Ecto neural progenitor cell (in vitro differentiated cells): ENCODE data around the gene DISP2.

Experiments
- DNase-seq: peaks from one replicate; pipeline ENCODE4 v3.0.0-alpha.2; 2018; ENCODE audit warnings: low spot score

Gene DISP2

DNA sequence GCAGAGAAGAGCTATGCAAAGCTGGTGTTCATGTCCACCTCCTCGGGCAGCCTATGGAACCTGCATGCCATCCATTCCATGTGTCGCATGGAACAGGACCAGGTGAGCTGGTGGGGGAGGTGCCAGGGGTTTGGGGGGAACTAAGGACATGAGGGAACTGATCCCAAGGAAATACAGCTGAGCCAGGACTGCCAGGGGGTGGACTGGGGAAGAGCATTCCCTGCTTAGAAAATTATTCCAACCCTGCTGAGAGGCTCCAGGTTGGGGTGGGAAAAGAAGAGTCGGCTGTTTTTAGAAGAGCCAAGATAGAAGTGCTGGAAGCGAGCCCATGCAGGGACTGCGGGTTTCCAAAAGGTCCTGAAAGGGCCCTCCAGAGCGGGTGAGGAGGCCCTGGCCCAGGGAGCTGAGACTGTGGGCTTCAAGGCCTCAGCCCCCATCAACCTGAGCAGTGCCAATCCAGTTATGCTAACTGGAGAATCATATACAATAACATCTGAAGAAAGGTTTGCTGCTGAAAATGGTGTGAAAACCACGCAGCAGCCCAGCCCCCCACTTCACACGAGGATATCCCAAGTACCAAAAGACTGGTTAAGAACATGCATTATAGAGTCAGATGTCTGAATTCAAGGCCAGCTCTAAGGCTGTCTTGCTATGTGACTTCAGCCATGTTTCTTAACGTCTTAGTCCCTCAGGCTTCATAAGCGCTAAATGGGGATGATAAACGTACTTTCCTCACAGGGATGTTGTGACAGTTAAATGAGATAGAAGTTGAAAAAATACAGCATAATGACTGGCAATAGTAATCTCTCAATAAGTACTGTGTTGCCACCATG lies 7.8 kb downstream of the DISP2 start:
- DNase-seq: no peak

DNA sequence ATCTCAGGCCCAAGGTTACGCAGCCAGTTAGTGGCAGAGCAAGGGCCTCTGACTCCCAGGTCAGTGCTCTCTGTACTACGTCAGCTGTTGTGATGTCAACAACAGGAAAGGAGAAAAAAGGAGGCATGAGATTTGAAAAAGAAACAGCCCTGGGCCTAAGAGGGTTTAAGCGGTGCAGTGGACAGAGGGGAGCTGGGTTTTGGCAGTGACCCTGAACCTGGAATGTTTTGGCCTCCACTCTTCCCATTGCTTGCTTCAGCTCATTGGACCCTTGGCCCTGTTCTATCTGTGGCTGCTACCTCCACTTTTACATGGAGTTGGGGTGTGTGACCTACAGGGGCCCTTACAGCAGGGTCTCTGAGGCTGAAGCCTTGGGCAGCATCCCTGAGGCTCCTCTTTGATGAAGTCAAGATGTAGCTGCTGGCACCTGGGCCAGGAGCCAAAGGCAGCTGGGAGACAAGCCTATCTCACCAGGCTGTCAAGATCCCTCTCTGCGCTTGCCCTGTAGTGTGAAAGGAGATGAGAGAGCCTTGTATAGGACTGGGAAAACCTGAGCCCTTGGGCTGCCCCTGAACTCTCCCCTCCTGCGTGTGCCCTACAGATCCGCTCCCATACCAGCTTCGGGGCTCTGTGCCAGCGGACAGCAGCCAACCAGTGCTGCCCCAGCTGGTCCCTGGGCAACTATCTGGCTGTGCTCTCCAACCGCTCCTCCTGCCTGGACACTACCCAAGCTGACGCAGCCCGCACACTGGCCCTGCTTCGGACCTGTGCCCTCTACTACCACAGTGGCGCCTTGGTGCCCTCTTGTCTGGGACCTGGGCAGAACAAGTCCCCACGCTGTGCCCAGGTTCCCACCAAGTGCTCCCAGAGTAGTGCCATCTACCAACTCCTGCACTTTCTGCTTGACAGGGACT lies 8.7 kb downstream of the DISP2 start:
- no peak for DNase-seq

DNA sequence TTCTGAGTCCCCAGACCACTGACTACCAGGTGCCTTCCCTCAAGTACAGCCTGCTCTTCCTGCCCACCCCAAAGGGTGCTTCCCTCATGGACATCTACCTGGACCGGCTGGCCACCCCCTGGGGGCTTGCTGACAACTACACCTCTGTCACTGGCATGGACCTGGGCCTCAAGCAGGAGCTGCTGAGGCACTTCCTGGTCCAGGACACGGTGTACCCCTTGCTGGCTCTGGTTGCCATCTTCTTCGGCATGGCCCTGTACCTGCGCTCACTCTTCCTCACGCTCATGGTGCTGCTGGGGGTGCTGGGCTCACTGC lies 9.3 kb downstream of the DISP2 start:
- no peak for DNase-seq

DNA sequence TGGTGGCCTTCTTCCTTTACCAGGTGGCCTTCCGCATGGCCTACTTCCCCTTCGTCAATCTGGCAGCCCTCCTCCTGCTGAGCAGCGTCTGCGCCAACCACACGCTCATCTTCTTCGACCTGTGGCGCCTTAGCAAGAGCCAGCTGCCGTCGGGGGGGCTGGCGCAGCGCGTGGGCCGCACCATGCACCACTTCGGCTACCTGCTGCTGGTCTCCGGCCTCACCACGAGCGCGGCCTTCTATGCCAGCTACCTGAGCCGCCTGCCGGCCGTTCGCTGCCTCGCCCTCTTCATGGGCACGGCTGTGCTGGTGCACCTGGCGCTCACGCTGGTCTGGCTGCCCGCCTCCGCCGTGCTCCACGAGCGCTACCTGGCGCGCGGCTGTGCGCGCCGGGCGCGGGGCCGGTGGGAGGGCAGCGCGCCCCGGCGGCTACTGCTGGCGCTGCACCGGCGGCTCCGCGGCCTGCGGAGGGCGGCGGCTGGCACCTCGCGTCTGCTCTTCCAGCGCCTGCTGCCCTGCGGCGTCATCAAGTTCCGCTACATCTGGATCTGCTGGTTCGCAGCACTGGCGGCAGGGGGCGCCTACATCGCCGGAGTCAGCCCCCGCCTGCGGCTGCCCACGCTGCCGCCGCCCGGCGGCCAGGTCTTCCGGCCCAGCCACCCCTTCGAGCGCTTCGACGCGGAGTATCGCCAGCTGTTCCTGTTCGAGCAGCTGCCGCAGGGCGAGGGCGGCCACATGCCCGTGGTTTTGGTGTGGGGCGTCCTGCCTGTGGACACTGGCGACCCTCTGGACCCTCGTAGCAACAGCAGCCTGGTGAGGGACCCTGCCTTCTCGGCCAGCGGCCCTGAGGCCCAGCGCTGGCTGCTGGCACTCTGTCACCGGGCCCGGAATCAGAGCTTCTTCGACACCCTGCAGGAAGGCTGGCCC lies 9.9 kb downstream of the DISP2 start:
- DNase-seq: peak; percentile 91

DNA sequence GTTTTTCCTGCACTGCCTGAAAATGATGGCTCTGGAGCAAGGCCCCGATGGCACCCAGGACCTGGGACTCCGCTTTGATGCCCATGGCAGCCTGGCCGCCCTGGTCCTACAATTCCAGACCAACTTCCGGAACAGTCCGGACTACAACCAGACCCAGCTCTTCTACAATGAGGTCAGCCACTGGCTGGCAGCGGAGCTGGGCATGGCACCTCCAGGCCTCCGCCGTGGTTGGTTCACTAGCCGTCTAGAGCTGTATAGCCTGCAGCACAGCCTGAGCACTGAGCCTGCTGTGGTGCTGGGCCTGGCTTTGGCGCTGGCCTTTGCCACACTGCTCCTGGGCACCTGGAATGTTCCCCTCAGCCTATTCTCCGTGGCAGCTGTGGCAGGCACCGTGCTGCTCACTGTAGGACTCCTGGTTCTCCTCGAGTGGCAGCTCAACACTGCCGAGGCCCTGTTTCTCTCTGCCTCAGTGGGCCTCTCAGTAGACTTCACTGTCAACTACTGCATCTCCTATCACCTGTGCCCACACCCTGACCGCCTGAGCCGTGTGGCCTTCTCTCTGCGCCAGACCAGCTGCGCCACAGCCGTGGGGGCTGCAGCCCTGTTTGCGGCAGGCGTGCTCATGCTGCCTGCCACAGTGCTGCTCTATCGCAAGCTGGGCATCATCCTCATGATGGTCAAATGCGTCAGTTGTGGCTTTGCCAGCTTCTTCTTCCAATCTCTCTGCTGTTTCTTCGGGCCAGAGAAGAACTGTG lies 10.9 kb downstream of the DISP2 start:
- peak; percentile 47 for DNase-seq

DNA sequence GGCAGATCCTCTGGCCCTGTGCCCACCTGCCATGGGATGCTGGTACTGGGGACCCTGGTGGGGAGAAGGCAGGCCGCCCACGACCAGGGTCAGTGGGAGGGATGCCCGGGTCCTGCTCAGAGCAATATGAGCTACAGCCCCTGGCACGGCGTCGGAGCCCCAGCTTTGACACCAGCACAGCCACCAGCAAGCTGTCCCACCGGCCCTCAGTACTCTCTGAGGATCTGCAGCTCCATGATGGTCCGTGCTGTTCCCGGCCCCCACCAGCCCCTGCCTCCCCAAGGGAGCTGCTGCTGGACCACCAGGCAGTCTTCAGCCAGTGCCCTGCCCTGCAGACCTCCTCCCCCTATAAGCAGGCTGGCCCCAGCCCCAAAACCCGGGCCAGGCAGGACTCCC lies 11.5 kb downstream of the DISP2 start:
- peak; percentile 46 for DNase-seq

DNA sequence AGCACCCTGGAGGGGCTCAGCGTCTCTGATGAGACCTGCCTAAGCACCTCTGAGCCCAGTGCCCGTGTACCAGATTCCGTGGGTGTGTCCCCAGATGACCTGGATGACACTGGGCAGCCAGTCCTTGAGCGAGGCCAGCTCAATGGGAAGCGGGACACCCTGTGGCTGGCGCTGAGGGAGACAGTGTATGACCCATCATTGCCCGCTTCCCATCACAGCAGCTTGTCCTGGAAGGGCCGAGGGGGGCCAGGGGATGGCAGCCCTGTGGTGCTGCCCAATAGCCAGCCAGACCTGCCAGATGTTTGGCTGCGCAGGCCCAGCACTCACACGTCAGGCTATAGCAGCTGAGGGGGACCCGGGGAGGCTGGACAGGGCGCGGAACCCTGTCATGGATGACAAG lies 12.0 kb downstream of the DISP2 start:
- no peak for DNase-seq

DNA sequence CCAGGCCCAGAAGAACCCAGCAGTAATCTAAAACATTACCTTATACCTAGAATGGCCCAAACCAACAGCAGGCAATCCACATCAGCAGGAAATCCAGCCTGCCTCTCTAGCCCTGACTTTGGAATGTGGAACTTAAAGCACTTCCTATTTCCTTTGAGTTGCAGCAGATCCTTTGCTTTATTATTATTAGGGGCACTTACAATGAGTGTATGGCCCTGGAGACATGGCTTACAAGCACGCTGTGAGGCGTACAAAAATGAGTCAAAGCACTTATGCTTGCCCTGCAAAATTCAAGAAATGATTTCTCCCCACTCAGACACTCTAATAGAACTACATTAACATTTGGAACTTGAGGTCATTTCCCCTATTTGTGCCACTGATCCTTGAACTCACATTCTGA lies 15.0 kb downstream of the DISP2 start:
- no peak for DNase-seq

DNA sequence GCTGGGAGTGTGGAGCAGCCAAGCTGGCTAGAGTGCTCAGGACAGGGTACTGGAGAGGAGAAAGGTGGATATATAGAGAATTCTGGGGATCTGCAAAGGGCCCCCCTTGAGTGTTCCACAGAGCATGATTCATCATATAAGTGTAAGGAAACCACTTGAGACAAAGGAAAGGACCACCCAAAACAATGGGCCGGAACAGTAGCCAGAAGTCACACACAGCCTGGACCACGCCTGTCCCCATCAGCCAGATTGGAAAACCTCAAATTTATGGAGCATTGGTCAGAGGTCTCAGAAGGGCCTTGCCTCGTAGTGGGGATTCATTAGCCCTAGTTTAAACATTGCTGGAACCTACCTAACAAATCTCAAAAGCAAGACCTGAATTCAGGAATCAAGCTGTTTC lies 19.6 kb downstream of the DISP2 start:
- no peak for DNase-seq

DNA sequence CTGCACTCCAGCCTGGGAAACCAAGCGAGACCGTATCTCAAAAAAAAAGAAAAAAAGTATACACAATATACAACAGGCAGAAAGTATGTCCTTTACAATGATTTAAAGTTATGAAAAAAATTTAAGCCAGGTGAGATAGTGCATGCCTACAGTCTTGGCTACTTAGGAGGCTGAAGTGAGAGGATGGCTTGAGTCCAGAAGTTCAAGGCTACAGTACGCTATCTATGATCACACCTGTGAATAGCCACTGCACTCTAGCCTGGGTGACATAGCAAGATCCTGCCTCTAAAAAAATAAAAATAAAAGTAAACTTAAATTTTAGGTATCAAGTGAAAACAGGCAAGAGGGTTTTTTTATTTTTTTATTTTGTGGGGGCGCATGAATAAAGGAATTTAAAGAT lies 21.4 kb downstream of the DISP2 start:
- DNase-seq: no peak

DNA sequence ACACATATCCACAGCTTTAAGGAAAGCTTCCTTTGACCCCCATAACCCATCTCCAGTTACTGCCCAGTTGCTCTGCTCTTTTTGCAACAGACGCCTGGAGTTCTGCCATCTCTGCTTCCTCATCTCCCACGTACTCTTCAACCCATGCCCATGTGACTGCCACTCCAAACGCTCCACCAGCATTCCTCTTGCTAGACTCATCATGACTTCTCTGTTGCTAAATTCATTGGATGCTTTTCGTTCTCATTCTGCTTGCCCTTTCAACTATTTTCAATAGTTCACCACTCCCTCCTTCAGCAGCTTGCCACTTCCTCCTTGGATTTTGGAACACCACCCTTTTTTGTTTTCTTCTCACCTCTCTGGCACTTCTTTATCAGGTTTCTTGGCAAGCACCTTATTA lies 21.8 kb downstream of the DISP2 start:
- DNase-seq: no peak

DNA sequence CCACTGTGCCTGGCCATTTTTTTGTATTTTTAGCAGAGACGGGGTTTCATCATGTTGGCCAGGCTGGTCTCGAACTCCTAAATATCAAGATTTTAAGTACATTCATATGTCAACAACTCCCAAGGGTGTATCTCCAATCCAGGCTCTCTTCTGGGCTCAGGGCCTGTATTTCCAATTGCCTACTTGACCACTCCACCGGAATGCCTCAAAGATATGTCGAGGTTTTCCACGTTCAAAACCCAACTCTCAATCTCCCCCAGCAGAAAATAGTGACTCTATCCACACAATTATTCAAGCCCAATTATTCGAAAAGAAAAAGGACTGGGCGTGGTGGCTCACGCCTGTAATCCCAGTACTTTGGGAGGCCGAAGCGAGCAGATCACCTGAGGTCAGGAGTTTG lies 22.6 kb downstream of the DISP2 start:
- no peak for DNase-seq

DNA sequence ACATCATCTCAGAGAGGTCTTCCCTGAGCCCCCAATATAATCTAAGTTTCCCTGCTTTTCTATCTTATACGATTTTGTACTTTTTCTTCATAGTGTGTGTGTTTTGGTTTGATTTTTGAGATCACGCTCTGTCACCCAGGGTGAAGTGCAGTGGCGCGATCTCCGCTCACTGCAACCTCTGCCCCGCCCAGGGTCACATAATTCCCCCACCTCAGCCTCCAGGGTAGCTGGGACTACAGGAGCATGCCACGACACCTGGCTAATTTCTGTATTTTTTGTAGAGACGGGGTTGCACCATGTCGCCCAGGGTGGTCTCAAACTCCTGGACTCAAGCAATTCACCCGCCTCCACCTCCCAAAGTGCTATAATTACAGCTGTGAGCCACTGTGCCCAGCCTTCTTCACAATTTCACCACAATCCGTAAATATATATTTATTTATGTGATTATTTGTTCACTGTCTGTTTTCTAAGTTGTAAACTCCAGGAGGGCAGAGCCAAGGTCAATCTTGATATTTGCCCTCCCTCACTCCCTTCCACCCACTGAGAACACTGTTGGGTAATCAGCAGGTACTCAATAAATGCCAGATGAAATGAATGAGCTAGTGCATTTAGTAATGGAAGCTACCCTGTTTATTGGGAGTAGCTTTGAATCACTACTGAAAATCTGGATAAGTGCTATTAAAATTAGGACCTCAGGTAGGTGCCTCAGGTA lies 24.0 kb downstream of the DISP2 start:
- DNase-seq: no peak

DNA sequence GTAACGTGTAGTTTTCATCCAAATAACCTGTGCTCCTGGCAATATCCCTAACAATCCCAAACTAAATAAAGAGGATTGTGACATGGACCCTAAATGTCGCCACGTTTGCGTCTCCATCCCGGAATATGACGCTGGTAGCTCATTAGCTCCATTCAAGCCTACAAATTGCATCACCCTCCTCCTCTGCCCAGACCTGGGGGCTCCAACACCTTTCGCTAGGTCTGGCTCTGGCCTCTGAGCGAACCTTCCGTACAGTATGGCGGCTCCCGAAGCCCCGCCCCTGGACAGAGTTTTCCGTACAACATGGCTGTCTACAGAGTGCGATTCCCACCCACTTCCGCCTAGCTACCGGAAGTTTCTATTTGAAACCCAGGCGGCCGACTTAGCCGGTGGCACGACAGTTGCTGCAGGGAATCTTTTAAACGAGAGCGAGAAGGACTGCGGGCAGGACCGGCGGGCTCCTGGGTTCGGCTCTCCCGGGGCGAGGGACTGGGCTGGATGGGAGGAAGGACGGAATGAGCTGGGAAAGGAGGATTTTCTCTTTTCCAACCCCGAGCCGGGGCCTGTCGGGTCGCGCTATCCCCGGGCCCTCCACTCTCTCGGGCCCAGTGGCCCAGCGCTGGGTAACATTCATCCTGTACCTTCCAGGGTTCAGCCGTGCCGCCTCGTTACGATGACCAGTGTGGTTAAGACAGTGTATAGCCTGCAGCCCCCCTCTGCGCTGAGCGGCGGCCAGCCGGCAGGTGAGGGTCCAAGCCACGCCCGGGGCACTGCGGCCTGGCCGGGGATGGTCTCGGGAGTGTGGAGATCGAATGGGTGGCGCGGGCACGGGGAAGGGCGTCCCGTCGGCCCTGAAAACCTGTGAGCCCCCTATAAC lies 24.8 kb downstream of the DISP2 start, which contains the start of gene KNSTRN:
KNSTRN (plus strand) TSS at position 142 of the 877 bp plus-strand sequence; CDS start at position 257, 115 bp downstream.
- peak; percentile 91 for DNase-seq

DNA sequence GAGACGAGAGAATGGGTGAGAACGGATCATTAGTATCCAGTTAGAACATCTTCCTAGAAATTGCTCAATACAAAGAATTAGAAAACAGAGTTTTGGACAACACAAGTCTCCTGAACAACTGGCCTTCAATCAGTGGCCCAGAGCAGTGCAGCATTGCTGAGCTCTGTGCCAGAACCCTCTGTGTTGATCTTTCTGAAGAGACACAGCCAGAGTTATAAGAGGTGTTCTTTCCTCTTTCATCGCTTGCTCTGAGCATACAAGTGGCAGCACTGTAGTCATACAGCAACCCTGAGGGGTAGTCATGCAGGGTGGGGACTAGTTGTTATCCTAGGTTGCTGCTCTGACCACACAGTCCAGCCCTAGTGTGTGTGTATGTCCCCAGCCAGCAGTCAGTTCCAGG lies 28.5 kb downstream of the DISP2 start:
- DNase-seq: no peak

DNA sequence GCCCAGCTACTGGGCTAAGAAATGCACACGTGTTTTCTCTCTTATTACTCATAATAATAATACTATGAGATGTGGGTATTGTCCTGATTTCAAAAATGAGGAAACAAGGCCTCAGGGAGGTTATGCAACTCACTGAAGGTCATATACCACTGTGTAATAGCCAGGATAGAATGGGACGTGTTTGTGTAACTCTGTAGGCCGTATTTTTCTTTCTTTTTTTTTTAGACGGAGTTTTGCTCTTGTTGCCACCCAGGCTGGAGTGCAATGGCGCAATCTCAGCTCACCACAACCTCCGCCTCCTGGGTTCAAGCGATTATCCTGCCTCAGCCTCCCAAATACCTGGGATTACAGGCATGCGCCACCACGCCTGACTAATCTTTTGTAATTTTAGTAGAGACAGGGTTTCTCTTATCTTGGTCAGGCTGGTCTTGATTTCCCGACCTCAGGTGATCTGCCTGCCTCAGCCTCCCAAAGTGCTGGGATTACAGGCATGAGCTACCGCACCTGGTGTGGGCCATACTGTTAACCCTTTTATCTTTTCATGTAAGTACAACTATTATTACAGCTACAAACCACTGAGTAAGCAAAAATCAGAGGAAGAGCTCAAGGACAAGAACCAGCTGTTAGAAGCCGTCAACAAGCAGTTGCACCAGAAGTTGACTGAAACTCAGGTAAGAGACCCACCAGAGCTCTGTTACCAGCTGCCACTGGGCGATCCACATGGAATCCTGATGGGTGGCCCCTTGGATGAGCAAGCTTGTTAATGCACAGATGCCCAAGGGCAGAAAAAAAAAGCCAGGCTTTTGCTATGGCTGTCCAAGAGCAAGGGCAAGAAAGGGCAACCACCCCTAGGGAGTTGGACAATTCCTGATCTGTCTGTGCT lies 31.2 kb downstream of the DISP2 start:
- no peak for DNase-seq

DNA sequence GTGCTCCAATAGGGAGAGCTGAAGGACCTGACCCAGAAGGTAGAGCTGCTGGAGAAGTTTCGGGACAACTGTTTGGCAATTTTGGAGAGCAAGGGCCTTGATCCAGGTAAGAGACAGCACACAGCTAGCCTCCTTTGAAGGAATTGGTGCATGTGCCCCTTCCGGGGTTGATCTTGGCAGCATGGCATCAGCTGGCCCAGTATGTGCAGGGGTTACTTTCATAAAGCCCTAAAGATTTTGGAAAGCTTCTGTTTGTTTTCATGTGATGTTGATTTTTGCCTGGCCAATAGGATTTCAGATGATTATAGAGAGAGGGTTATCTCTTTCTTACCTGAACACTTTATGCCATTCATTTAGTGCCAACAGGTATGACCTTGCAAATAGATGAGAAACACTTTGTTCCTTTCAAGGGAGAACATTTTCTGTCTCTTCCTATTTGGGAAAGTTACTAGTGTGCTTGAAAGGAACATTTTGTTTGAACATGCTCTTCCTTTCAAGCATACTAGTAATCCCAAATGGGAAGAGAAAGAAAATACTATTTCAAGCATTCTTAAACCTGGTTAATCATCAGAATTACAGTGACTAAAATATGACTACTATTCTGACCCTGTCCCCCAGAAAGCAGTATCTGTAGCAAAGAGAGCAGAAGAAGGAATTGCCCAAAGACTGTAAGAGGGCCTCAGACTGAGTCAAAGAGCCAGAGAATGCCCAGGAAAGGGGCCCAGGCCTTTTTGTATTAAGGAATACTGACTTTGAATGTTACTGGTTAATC lies 32.0 kb downstream of the DISP2 start:
- DNase-seq: no peak
